Hippocampal formation (tissue), 2 donors: ENCODE data around the gene AK8.

Experiments used
- DNase-seq, 2 donors: peaks; one replicate each; lab custom pipeline; 2025; lab: John Stamatoyannopoulos, UW

AK8 gene

GRCh38 chr9:132877824-132878694 is at the start of gene AK8:
TSS of gene AK8 (minus strand) at chr9:132878284. CDS start at chr9:132878255, 29 bp downstream.
- peak; percentile 22 to 61 for DNase-seq

- no peak for DNase-seq
These were observed 49.6 kb upstream of the AK8 start for GRCh38 chr9:132927704-132928103.

GRCh38 chr9:132923346-132923902 is 45.3 kb upstream of the AK8 start:
- DNase-seq: no peak

GRCh38 chr9:132919614-132920268 is 41.7 kb upstream of the AK8 start:
- DNase-seq: no peak

- DNase-seq: no peak
These were observed 36.8 kb upstream of the AK8 start for GRCh38 chr9:132914924-132915323.

- no peak for DNase-seq
These were observed 34.0 kb upstream of the AK8 start for GRCh38 chr9:132912131-132912530.

GRCh38 chr9:132910376-132910775 is 32.3 kb upstream of the AK8 start:
- no peak for DNase-seq

- no peak for DNase-seq
These were observed 31.2 kb upstream of the AK8 start for GRCh38 chr9:132909311-132909710.

- no peak for DNase-seq
These were observed 30.6 kb upstream of the AK8 start for GRCh38 chr9:132908635-132909034.

- DNase-seq: no peak
These were observed 27.6 kb upstream of the AK8 start for GRCh38 chr9:132905726-132906125.

- no peak for DNase-seq
These were observed 25.7 kb upstream of the AK8 start for GRCh38 chr9:132903574-132904492.

GRCh38 chr9:132901858-132902831 is 24.1 kb upstream of the AK8 start:
- peak; percentile 66 to 78 for DNase-seq

- no peak for DNase-seq
These were observed 20.0 kb upstream of the AK8 start for GRCh38 chr9:132898051-132898450.

- peak; percentile 64 to 83 for DNase-seq
These were observed 18.8 kb upstream of the AK8 start for GRCh38 chr9:132896906-132897305.

- no peak for DNase-seq
These were observed 18.2 kb upstream of the AK8 start for GRCh38 chr9:132896264-132896663.

- DNase-seq: no peak
These were observed 17.1 kb upstream of the AK8 start for GRCh38 chr9:132894862-132895835.

GRCh38 chr9:132894346-132894745 is 16.3 kb upstream of the AK8 start:
- DNase-seq: no peak

GRCh38 chr9:132892400-132892799 is 14.3 kb upstream of the AK8 start:
- DNase-seq: no peak

- DNase-seq: no peak
These were observed 10.1 kb upstream of the AK8 start for GRCh38 chr9:132888151-132888550.
